CD4-positive, alpha-beta T cell treated with Interleukin-1 beta for 1 hour (primary cell): ENCODE data around the gene SCYL1.

ENCODE experiments used
- DNase-seq, 2 donors: peaks; one replicate each; pipeline ENCODE4 v3.0.0-alpha.2; 2020 to 2022

SCYL1 gene

GRCh38 chr11:65493367-65494176, 31.3 kb upstream of the SCYL1 start:
- no peak for DNase-seq

GRCh38 chr11:65496304-65497140, 28.4 kb upstream of the SCYL1 start:
- DNase-seq, result no peak

GRCh38 chr11:65497141-65498041, 27.5 kb upstream of the SCYL1 start:
- peak; percentile 98 to 99 for DNase-seq

GRCh38 chr11:65498042-65498726, 26.7 kb upstream of the SCYL1 start:
- DNase-seq, result peak; percentile 73 to 77

GRCh38 chr11:65498727-65498976, 26.2 kb upstream of the SCYL1 start:
- no peak for DNase-seq

GRCh38 chr11:65498977-65499712, 25.7 kb upstream of the SCYL1 start, which contains the start of gene MALAT1:
TSS of gene MALAT1 (plus strand) at chr11:65499045.
- DNase-seq, result peak; percentile 94 to 97

- no peak for DNase-seq
Observed at GRCh38 chr11:65499713-65500386, 25.0 kb upstream of the SCYL1 start.

GRCh38 chr11:65500387-65501185, 24.3 kb upstream of the SCYL1 start:
- DNase-seq, result peak in 1 of 2 donors; percentile 58

GRCh38 chr11:65501186-65501471, 23.8 kb upstream of the SCYL1 start:
- peak in 1 of 2 donors; percentile 33 for DNase-seq

GRCh38 chr11:65501472-65502273, 23.2 kb upstream of the SCYL1 start:
- DNase-seq, result peak in 1 of 2 donors; percentile 35

- DNase-seq, result no peak
Observed at GRCh38 chr11:65502274-65502554, 22.7 kb upstream of the SCYL1 start.

- DNase-seq, result peak in 1 of 2 donors; percentile 47
Observed at GRCh38 chr11:65502555-65503367, 22.1 kb upstream of the SCYL1 start.

- DNase-seq, result peak in 1 of 2 donors; percentile 23
Observed at GRCh38 chr11:65503368-65503948, 21.4 kb upstream of the SCYL1 start.

- peak in 1 of 2 donors; percentile 40 for DNase-seq
Observed at GRCh38 chr11:65503949-65504673, 20.8 kb upstream of the SCYL1 start.

GRCh38 chr11:65504674-65505465, 20.0 kb upstream of the SCYL1 start:
- peak in 1 of 2 donors; percentile 45 for DNase-seq

GRCh38 chr11:65505466-65506289, 19.2 kb upstream of the SCYL1 start:
- DNase-seq, result peak in 1 of 2 donors; percentile 48
